ENCODE results near the gene MEPCE.
A peak's percentile ranks its signal among the peaks of the same experiment; 100 is the strongest.

Gene MEPCE

GRCh38 chr7:100407285-100408180 lies 22.1 kb upstream of the MEPCE start:
- no peak for DNase-seq (ENCODE audit: low read depth in 2 of 2)

GRCh38 chr7:100411101-100411500 lies 18.5 kb upstream of the MEPCE start:
- DNase-seq (ENCODE audit: low read depth in 2 of 2) = no peak

- DNase-seq (ENCODE audit: low read depth in 2 of 2) = no peak
Observed at GRCh38 chr7:100413346-100413745, 16.3 kb upstream of the MEPCE start.

- DNase-seq (ENCODE audit: low read depth in 2 of 2) = no peak
Observed at GRCh38 chr7:100413889-100414288, 15.7 kb upstream of the MEPCE start.

- no peak for DNase-seq (ENCODE audit: low read depth in 2 of 2)
Observed at GRCh38 chr7:100415448-100415847, 14.2 kb upstream of the MEPCE start.

- DNase-seq (ENCODE audit: low read depth in 2 of 2) = no peak
Observed at GRCh38 chr7:100418930-100419659, 10.5 kb upstream of the MEPCE start.

- DNase-seq (ENCODE audit: low read depth in 2 of 2) = no peak
Observed at GRCh38 chr7:100419660-100420226, 9.9 kb upstream of the MEPCE start.

GRCh38 chr7:100423315-100423714 lies 6.3 kb upstream of the MEPCE start:
- DNase-seq (ENCODE audit: low read depth in 2 of 2) = no peak

GRCh38 chr7:100425347-100425746 lies 4.3 kb upstream of the MEPCE start:
- no peak for DNase-seq (ENCODE audit: low read depth in 2 of 2)

- DNase-seq (ENCODE audit: low read depth in 2 of 2) = no peak
Observed at GRCh38 chr7:100426516-100426915, 3.1 kb upstream of the MEPCE start.

- no peak for DNase-seq (ENCODE audit: low read depth in 2 of 2)
Observed at GRCh38 chr7:100427762-100428198, 1.9 kb upstream of the MEPCE start.

GRCh38 chr7:100428199-100428966 lies 1.2 kb upstream of the MEPCE start, which contains the start of gene ZCWPW1:
Gene ZCWPW1, minus strand, starts transcription at chr7:100428703. Its CDS starts 8,054 bp downstream, at chr7:100420649.
- peak; percentile 94 to 95 for DNase-seq (ENCODE audit: low read depth in 2 of 2)

- DNase-seq (ENCODE audit: low read depth in 2 of 2) = peak; percentile 100
Observed at GRCh38 chr7:100428967-100429636, 529 bp upstream of the MEPCE start.

GRCh38 chr7:100430493-100431285 lies 1.1 kb downstream of the MEPCE start:
- peak in 1 of 2 donors; percentile 20 for DNase-seq (ENCODE audit: low read depth in 2 of 2)

GRCh38 chr7:100431286-100431735 lies 1.7 kb downstream of the MEPCE start:
- DNase-seq (ENCODE audit: low read depth in 2 of 2) = no peak

GRCh38 chr7:100432053-100432452 lies 2.4 kb downstream of the MEPCE start:
- no peak for DNase-seq (ENCODE audit: low read depth in 2 of 2)

- no peak for DNase-seq (ENCODE audit: low read depth in 2 of 2)
Observed at GRCh38 chr7:100432621-100433275, 3.1 kb downstream of the MEPCE start.

GRCh38 chr7:100433276-100433591 lies 3.6 kb downstream of the MEPCE start:
- DNase-seq (ENCODE audit: low read depth in 2 of 2) = no peak

- DNase-seq (ENCODE audit: low read depth in 2 of 2) = no peak
Observed at GRCh38 chr7:100433592-100434296, 4.1 kb downstream of the MEPCE start.

All from activated CD8-positive, alpha-beta memory T cell treated with anti-CD3 and anti-CD28 coated beads for 4 hours (primary cell).